Fibroblast of skin of left biceps (primary cell): ENCODE results near the gene IL36G.
"Not testable (repeated sequence)": the region's sequence is repeated elsewhere in the genome, so short reads cannot be mapped to it uniquely, and the experiment has no call there.

Experiments
- DNase-seq, 2 experiments: peaks; one replicate each; pipeline ENCODE4 v3.0.0-alpha.2; 2013; ENCODE audit warnings: low read depth in 2 of 2

Gene IL36G

DNA sequence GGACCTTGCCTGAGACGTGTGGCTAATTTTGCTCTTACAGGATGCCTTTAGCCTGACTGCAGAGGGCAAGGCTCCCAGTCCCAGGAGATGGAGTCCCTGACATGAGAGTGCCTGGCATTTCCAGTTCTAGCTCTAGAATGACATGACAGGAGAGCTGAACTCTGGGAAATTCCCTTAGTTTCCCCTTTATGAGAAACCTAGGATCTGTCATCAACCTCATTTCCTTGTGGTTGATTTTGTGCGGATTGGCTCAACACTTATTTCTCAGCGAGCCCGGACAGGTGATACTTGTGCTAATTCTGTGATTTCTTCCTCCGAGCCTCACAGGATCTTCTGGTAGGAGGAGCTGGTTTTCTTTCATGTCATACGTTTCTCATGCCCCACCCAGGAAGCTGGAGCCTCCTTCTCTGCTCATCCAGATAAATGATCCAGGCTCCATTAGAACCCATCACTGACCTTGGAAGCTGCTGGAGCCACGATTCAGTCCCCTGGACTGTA is at the start of gene IL36G:
Gene IL36G (plus strand): TSS at position 448 of the 498 bp plus-strand sequence. CDS start 633 bp downstream, outside the sequence.
- DNase-seq: no peak

DNA sequence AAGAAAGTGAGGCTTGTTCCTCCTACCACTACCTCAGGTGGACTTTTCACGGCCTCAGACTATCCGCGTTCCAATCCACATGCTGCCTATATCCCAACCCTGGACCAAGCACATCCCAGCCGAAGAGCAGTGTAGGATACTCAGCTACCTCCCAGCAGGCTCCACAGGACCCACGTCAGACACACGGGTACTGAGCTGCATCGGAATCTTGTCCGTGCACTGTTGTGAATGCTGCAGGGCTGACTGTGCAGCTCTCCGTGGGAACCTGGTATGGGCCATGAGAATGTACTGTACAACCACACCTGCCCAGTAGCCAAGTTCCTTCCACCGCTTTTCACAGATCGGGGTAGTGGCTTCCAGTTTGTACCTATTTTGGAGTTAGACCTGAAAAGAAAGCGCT is 44.5 kb upstream of the IL36G start:
- DNase-seq: no peak

DNA sequence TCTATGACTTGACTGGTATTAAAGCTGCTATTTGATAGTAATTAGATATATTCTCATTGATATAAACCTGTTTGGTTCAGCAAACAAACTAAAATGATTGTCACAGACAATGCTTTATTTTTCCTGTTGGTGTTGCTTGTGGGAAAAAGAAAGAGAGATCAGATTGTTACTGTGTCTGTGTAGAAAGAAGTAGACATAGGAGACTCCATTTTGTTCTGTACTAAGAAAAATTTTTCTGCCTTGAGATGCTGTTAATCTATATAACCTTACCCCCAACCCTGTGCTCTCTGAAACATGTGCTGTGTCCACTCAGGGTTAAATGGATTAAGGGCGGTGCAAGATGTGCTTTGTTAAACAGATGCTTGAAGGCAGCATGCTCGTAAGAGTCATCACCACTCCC is 43.7 kb upstream of the IL36G start:
- DNase-seq: not testable (repeated sequence)

DNA sequence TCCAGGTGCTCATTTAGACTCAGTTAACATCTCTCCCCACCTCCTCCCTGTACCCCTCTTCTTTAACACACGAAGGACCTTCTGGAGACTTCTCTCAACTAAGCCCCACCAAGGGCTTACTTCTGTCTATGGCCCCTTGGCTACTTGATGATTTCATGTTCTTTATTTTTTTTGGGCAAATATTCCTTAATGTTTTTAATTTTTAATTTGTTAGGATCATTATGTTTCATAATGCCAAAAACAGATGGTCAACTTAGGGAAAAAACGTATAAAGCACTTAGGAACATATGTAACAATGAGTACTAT is 40.9 kb upstream of the IL36G start:
- no peak for DNase-seq

DNA sequence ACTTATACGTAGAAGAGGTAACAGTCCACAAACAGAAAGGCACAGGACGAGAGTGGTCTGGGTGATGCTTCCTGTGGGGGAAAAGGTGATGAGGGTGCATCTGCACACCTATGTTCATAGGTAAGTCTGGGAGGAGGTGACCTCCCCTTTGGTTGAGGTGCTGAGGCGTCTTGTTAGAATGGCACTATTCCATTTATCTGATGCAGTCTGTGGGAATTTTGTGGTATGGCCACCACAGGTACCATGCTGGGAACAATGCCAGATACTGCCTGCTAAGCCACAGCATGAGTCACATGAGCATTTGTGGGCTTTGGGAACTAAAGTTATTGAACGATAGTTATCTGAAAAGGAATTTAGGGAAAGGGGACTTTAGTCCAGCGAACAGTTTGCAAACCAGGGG is 38.9 kb upstream of the IL36G start:
- no peak for DNase-seq

DNA sequence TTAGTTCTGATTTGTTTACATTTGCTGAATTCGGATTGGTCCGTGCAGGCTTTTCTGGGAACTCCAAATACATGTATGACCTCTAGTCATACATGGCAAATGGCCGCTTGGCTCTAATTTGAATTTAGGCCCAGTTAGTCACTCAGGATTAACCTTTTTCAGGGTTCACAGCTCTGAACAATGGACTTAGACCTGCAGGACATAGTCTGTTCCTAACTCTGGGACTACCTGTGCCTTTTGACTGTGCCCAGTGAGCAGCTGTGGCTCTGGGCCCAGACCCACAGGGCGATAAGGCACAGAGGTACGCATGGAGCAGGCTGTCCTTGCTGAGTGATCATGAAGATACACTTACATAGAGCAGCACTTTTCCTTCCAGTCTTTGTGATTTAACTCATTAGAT is 38.4 kb upstream of the IL36G start:
- no peak for DNase-seq

DNA sequence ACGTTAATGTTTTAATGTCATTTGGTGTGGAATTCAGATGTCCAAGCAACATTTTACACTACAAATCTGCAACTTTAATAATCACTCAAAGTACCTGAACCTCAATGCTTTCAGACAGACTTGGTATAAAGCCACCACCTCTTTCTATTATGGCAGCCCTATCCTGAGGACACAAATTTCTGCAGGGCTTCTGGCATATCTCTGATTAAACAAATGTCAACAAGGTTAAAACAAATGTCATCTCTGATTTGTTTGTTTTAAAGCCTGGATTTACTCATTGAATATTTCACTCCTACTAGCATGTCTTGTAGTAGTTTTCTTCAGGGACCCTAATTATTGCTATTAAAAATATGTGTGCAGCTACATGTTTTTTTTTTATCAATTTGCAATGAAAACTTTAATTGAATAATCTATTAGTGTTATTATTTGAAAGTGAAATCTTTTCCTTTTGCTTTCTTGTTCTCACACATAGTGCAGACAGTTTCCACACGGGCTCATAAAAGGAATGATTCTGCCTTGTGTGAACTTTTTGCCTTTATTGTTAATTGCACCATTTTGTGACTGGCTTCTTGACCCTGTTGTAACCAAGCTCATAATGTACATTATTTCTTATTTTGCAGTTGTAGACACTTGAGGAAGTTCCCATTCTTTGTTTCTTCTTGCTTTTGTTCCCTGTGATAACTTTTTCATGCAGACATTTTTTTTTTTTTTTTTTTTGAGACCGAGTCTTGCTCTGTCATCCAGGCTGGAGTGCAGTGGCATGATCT is 36.8 kb upstream of the IL36G start:
- no peak for DNase-seq

DNA sequence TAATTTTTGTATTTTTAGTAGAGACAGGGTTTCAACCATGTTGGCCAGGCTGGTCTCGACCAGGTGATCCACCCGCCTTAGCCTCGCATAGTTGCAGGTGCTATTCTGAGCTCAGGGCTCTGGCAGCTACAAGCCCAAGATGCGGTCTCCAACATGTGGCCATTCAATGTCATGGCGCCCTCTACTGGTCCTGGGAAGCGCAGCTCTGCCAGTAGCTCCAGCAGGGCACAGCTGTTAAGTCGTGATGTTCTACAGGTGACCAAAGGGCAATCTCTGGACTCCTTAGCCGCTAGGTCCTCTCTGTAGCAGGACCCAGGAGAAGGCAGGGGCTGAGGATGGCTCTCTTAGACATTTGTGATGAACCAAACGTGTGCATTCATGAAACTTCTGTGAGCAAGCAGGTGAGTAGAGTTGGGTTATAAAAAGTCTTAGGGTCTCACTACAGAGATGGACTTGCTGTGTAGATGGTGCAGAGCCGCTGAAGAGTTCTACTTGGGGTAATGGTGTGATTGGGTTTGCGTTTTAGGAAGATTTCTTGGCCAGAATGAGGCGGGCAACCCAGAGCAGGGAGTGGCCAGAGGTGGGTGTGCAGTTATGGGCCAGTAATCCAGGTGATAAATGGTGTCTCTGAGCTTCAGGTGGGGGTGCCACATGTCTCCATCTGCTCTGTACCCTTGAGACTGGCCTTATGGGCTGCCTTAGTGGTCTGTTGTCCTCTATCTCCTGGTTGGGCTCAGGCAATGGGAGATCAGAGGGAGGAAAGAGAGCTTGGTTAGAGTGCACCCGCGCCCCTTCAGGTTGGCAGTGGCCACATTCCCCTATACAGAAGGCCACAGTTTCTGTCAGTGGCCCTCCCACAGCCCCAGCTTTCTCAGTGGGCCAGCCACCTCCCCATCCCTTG is 35.8 kb upstream of the IL36G start:
- DNase-seq: peak; percentile 21 to 22

DNA sequence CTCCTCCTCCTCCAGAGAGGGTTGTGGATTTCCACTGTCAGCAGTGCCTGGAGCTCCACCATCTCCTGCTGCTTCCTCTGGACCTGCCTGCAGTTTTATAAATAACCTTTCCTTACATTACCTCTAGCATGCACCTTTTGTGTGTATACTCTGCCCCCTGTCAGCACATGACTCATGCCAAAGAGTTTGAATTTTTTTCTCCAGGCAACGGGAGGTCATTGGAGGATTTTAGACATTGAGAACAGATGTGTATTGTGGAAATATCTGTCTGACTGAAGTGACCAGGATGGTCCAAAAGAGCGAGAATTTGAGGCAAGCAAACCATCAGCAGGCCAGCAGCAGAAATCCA is 35.2 kb upstream of the IL36G start:
- no peak for DNase-seq

DNA sequence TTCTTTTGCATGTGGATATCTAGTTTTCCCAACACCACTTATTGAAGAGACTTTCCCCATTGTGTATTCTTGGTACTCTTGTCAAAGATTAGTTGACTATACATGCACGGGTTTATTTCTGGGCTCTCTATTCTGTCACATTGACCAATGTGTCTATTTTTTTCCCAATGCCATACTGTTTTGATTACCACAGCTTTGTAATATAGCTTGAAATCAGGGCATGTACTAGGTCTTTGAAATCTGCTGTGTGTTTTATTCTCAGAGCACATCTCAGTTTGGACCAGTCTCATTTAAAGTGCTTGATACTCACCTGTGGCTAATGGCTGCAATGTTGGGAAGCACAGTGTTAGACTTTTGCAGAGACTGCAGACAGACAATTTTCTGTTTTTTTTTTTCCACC is 32.8 kb upstream of the IL36G start:
- DNase-seq: no peak

DNA sequence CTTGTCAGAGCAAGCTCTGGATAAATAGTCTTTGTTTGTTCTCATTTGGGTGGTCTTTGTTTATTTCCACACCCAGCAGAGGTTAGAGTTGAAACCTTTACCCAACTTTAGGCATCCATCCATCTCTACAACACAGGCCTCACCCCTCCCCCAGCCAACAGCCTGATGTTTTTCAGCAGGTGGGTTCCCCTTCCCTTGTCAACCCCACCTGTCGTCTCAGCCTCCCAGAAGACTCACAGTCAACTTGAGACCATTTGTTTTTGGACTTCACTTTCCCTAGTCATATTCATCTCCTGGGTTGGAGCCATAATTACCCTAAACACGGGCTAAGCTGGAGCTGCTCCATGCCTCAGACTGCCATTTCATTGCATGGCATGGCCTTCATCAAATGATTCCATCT is 31.7 kb upstream of the IL36G start:
- no peak for DNase-seq

DNA sequence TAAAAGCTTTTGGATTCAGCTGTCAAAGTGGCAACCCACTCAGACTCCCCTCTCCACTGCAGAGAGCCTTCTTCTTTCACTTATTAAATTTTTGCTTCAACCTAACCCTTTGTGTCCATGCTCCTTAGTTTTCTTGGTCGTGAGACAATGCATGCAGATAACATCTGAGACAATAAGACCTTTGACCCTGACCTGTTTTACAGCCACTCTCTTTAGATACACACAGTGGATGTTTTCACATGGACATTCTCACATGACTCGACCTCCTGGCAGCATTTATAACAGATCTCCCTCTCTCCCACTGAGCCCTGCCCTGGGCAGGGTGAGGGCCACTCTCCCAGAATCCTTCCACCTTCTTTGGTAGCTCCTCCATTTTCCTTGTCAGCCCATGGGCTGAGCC is 30.4 kb upstream of the IL36G start:
- no peak for DNase-seq

DNA sequence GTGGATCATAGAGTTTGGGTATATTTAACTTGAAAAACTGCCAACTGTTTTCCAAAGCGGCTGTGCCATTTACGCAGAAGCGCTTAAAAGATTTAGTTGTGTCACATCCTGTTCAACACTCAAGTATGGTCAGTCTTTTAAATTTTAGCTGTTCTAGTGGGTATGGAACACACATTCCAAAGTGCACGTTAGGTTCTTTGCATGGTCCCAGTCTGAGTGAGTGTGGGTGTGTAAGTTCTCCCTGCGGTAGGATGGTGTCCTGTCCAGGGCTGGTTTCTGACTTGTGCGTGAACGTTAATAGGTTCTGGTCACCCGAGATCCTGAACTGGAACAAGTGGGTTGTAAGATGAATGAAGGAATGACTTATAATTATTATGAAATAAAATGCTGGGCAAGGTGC is 28.4 kb upstream of the IL36G start:
- no peak for DNase-seq

DNA sequence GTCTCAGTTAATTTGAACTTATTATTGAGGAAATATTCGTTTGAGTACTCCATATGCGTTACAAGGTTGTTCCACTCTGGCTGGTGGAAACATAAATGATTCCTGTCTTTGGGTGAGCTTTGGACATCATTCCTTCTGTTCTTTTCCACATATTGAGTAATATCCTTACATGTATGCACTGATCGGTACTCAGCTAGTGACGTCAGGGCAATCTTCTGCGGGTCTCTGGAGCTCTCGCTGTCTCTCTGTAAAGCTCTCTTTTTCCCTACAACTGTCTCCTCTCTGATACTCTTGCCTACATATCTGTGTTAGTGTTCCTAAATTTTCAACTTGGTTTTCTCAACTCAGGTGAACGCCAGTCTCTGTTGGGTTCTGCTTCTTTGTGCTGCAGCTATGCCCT is 23.4 kb upstream of the IL36G start:
- no peak for DNase-seq

DNA sequence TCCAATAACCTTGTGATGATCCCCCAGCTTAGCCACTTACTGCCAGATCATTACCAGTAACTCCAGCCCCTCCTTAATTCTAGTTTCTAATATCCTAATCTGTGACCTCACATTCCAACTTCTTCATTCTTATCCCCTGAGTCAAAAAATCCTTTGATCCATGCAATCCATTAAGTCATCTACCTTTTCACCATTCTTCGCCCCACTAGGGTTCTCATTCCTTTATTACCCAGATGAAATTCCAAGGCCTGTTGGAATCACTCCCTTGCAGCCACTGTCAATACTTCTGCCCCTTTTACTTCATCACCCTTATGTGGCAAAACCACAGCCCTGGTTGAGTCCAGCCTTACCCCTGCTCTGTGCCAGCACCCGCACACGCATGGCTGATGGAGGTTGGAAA is 20.3 kb upstream of the IL36G start:
- no peak for DNase-seq

DNA sequence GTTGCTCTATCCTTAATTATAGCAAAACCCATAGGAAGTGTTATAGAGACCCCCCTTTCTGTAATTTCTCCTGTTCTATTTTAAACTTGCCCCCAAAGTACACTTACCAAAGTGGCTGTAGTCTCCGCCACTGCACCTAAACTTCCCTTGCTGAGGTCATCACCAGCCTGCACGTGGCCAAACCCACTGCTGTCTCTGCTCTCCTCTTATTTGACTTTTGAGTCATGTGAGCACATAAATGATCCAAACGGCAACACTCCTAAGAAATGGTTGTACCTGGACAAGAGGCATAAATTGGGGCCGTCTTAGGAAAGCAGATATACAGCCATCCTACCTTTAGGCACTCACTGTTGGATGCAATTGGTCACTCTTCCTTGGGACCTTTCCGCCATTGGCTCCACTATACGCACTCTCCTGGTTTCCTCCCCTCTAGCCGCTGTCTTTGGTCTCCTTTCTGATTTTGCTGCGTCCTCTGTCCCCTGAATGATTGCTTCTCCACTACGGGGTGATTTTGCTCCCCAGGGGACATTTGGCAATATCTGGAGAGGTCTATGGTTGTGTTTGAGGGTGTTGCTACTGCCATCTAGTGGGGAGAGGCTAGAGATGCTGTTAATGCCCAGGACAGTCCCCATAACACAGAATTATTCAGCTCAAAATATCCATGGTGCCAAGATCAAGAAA is 19.2 kb upstream of the IL36G start:
- peak; percentile 10 to 17 for DNase-seq

DNA sequence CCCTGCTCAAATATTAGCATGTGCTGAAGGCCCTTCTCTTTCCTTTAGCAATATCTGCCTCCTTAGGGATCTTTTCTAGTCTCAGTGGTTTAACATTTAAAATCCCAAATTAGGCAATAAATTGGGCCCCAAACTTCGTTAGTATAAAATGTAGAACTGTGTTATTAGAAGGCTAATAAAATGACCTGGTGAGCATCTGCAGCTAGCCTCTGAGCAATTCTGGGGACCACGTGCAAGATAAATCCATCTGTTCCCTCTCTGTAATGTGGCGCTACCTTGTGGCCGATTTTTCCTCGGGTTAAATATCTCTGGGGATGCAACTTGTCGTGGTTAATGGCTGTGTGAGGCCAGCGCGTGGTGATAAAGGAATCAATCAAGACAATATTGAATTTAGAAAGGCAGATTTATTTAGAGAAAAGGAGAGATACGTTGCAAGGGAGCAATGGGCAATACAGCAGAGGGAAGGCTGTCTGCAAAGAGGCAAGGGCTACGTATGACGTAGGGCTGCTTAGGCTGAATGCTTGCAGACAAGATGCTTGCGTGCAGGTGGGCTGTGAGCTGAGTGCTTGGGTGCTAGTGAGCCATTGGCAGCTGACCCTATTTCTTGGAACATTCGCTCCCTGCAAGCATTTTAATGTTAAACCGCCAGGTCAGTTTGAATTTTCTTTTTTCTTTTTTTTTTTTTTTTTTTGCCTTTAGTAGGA is 18.5 kb upstream of the IL36G start:
- no peak for DNase-seq

DNA sequence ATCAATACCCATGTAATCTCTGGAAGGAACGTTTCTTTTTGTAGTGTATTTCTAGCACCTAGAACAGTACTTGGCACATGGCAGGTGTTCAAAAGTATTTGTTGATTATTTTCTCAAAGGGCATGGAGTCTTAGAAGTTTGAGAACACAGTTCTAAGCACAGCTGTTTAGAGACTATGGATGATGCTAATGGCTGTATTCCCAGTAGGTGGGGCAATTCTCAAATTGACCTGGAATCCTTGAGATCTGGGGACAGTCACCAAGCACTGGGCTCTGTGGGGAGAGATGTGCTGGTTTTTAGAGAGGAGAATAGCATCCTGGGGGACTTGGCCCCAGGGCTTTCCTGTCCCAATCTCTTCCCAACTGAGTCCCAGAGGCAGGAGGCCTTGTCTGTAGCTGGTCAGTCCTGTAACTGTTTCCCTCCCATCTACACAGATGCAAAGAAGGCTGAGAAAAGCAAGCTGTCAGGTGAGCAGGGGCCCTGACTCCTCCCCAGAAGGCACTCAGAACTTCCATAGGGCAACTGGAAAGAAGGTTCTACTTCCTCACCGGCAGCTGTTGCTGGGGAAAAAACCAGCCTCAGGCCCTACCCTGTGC is 17.5 kb upstream of the IL36G start:
- no peak for DNase-seq

DNA sequence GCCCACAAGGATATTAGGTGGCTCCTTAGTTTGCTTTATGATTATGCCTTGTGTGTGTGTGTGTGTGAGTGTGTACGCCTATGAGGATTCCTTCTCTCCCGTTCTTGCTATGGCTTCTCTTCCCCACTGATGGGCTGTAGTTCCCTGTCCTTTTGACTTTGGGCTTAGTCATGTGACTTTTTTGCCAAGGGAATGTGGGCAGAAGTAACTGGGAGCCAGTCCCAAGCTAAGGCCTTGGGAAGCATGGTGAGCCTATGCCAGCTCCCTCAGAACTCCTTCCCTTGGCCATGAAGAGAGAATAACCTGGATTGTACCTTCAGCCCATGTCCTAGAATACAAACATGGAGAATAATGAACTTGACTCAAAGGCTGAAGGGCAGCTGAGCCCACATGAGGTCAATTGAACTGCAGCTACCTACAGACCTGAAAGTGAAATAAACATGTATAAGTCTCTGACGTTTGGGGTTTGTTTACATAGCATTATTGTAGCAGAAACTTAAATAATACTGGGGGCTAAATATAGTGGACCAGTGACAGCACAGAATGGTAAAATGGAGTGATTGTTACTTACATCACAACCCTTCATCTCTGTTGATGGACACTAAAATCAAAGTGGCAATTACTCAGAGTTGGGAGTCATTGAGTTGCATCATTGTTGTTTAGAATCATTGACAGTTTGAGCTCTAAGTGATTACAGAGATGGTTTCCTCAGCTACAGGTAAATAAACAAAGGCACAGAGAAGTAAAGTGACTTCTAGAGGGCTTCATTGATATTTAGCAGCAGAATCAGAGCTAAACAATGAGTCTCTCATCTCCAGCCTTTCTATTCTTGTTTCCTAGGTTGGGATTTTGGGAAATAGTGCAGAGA is 15.3 kb upstream of the IL36G start:
- DNase-seq: no peak

DNA sequence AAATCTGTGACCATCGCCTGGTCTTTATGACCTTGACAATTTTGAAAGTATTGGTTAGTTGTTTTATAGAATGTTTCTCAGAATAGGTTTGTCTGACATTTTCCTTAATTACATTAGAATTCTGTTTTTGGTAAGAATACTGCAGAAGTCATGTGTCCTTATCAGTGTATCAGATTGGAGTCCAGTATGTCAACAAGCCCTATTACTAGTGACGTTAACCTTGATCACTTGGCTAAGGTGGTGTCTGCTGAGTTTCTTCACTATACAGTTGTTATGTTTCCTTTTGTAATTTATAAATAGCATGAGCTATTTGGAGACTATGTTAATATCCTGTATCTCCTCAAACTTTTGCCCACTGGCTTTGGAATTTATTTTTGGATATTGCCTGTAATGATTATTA is 10.8 kb upstream of the IL36G start:
- no peak for DNase-seq
